ENCODE data around the gene STPG3. TPM values are rescaled to one million over a fixed set of nuclear protein-coding genes. Genes with fewer than 3 reads are reported as not detected.
A peak's percentile ranks its signal among the peaks of the same experiment; 100 is the strongest.

STPG3 gene
- total and polyA plus RNA-seq, 2 of the 13 experiments (the other 11 are each of a cell fraction or from before 2014, with no cell fraction given): not detected

- Histone ChIP-seq H3K4me2 (ENCODE audit: low read depth, low read length) (peak within 1 kb of the TSS; percentile 91), H3K36me3 (replicated peaks in 1 of 2; ENCODE audit: control insufficient read depth in 1 of 2, insufficient read depth in 2 of 2, low read length in 2 of 2) (peaks cover 11 to 17% of the 10 kb centered on the region in 2 experiments; a peak in 4 of 5 replicates), H3K4me3 (replicated peaks in 1 of 3; ENCODE audit: insufficient read depth in 1 of 3, low read depth in 2 of 3, low read length in 3 of 3) (peak within 1 kb of the TSS; percentile 91 to 98 (median 91)), H3K79me2 (ENCODE audit: insufficient read depth, low read length) (peaks cover 18% of the 10 kb centered on the region), H3K27me3 (ENCODE audit: control insufficient read depth in 1 of 2, insufficient read depth in 2 of 2, low read length in 2 of 2) (no peaks in the 10 kb centered on the region; a peak in 1 of 5 replicates), H2AFZ (ENCODE audit: low read length) (no peak within 1 kb of the TSS), H3K4me1 (ENCODE audit: insufficient read depth, low read length) (peaks cover 57% of the 10 kb centered on the region), H3K27ac (ENCODE audit: extremely low read length, insufficient read depth, low read length) (peak within 1 kb of the TSS; percentile 80), H3K9me3 (ENCODE audit: low read length) (no peaks in the 10 kb centered on the region), H4K20me1 (ENCODE audit: insufficient read depth, low read length) (no peaks in the 10 kb centered on the region), H3K9ac (ENCODE audit: insufficient read depth, low read depth, low read length) (peak within 1 kb of the TSS; percentile 86)
- 4% methylated on average over 8 of the region's 105 CpGs for WGBS (ENCODE audit: low lambda C conversion rate)
- ATAC-seq (peak; percentile 53), DNase-seq (ENCODE audit: low spot score) (peak; percentile 76), FAIRE-seq (no peak)
- intact Hi-C loops (cut with micrococcal nuclease; ENCODE audit: unreplicated experiment) (no loop called here), in situ Hi-C loops (cut with HindIII; ENCODE audit: extremely low pct_ligation_motif_present, low pct_unique_long_range_greater_than_20kb) (no loop called here)
- POLR2A ChIA-PET: interaction anchor here (0.8 to 14.2 kb wide), 15 partner anchors 12 to 199 kb away, joined by 3 to 317 read pairs (median 4); partner anchors contain the start of genes ANAPC2, ENTPD8, EXD3 and NOXA1
- CTCF ChIA-PET (ENCODE audit: low intra/inter-chr PET ratio, low total read pairs): no interaction called here
- BruUV-seq (replicated peaks): TSS peak; percentile 69
- TF ChIP-seq ZNF225 (CRISPR knock-in tag; IDR thresholded peaks at IDR 0.05) (no peak), RCOR2 (CRISPR knock-in tag; IDR thresholded peaks at IDR 0.05) (no peak), ZNF10 (CRISPR knock-in tag; IDR thresholded peaks at IDR 0.05; ENCODE audit: borderline replicate concordance, low read depth) (no peak), ZNF780A (CRISPR knock-in tag; IDR thresholded peaks at IDR 0.05) (no peak), STAG1 (CRISPR knock-in tag; IDR thresholded peaks at IDR 0.05) (no peak), KDM5B (CRISPR knock-in tag; IDR thresholded peaks at IDR 0.05; ENCODE audit: borderline replicate concordance) (peak; percentile 29; the same call in 1 of the 2 replicates), ZNF792 (CRISPR knock-in tag; IDR thresholded peaks at IDR 0.05) (no peak), HNF1A (IDR thresholded peaks at IDR 0.05; ENCODE audit: low read depth) (no peak), HNF1A (CRISPR knock-in tag; IDR thresholded peaks at IDR 0.05; ENCODE audit: borderline replicate concordance) (no peak), ZNF775 (CRISPR knock-in tag; IDR thresholded peaks at IDR 0.05; ENCODE audit: borderline replicate concordance) (no peak), MED1 (CRISPR knock-in tag; IDR thresholded peaks at IDR 0.05) (peak; percentile 71), RXRB (CRISPR knock-in tag; IDR thresholded peaks at IDR 0.05; ENCODE audit: borderline replicate concordance) (peak; percentile 41; the same call in 1 of the 2 replicates), HNRNPLL (IDR thresholded peaks at IDR 0.05; ENCODE audit: low read depth, low read length, poor library complexity, severe bottlenecking) (peak; percentile 55), ZBTB37 (CRISPR knock-in tag; IDR thresholded peaks at IDR 0.05) (no peak), DMAP1 (CRISPR knock-in tag; IDR thresholded peaks at IDR 0.05) (0 out of 2 replicates have a peak, but pooled peaks have one; percentile 13), TBX2 (CRISPR knock-in tag; IDR thresholded peaks at IDR 0.05; ENCODE audit: borderline replicate concordance) (no peak), ZNF274 (CRISPR knock-in tag; IDR thresholded peaks at IDR 0.05) (no peak), SKI (IDR thresholded peaks at IDR 0.05; ENCODE audit: partially characterized antibody) (peak; percentile 23)
These were observed 3.8 kb downstream of the STPG3 start, which contains the start of gene NELFB for GRCh38 chr9:137254624-137255447. TSS of gene NELFB (plus strand) at chr9:137255327.

All from HepG2 (cell line).